GM12864 (cell line): ENCODE measurements around the gene TEAD1.

Experiments
- DNase-seq: peaks from one replicate; pipeline ENCODE4 v3.0.0-alpha.2; 2011; ENCODE audit warnings: low read depth
- H3K4me3 ChIP-seq: 2 replicates; pipeline ENCODE4 v1.5.1; 2011; ENCODE audit warnings: mild to moderate bottlenecking, low read depth, low read length, control low read depth
- TF ChIP-seq, protein P1 (sequence below): IDR thresholded peaks from 2 replicates; pipeline ENCODE4 v1.5.1; 2011; ENCODE audit warnings: low read depth, mild to moderate bottlenecking, moderate library complexity, low read length, control low read depth, inconsistent platforms; ENCODE audit errors: missing control alignments

Gene TEAD1

DNA sequence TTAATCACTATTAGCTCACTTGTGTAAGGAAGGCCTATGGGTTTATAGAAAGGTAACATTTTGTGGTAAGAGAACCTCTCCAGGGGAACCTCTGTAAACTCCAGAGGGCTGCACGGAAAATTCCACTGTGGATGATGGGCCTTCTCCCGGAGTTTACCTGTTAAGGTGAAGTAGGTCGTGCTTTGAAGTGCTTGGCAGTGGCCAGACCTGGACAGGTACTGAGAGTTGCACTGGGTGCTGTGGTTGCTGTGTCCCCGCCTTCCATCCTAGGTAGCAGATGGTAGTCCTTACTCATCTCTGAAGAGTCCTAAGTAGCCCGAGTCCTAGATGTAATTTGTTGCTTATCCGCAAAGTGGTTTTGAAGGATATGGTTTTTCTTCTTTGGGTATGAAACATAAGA lies 133.4 kb downstream of the TEAD1 start:
- no peak overlapping the region for H3K4me3 ChIP-seq

DNA sequence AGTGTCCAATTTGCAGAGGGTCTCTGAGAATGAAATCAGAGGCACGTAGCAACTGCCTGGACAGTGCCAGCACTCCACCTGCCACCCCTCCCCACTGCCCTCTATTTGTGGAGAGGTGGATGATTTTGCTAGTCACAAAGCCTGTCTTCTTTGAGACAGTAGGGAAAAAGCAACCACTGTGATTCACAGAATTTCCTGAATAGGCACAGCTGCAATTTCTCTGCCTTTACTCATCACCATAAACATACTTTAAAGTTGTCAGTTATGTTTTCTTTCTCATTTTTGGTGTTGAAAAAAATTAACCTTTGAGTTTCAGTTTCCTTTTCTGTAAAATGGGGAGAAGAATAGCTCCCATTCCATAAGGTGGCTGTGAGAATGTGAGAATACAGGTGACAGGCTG lies 134.3 kb downstream of the TEAD1 start:
- peak overlapping the region; percentile 1 for H3K4me3 ChIP-seq
- TF ChIP-seq, protein P1, sequence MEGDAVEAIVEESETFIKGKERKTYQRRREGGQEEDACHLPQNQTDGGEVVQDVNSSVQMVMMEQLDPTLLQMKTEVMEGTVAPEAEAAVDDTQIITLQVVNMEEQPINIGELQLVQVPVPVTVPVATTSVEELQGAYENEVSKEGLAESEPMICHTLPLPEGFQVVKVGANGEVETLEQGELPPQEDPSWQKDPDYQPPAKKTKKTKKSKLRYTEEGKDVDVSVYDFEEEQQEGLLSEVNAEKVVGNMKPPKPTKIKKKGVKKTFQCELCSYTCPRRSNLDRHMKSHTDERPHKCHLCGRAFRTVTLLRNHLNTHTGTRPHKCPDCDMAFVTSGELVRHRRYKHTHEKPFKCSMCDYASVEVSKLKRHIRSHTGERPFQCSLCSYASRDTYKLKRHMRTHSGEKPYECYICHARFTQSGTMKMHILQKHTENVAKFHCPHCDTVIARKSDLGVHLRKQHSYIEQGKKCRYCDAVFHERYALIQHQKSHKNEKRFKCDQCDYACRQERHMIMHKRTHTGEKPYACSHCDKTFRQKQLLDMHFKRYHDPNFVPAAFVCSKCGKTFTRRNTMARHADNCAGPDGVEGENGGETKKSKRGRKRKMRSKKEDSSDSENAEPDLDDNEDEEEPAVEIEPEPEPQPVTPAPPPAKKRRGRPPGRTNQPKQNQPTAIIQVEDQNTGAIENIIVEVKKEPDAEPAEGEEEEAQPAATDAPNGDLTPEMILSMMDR = no peak
- DNase-seq = no peak

More for the DNA sequence above, 133.4 kb downstream of the TEAD1 start:
- DNase-seq = no peak
- TF ChIP-seq, protein P1 = no peak

DNA sequence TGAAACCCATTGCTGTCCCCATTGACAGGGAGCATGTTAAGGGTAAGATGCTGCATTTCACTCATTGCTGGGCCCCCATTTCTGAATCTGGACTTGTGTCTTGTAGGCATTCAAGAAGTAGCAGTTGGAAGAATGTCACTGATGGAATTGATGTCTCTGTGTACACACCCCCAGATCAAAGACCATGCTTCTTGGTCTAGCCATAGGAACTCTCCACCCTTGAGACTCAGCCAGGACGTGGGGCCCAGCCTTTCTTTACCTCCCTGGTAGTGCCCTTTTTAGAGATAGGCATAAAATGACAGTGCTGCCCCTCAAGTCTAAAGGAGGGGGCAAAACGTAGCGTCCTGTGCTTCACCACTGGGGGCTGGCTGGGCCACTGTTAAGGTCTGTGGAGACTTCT lies 135.1 kb downstream of the TEAD1 start:
- no peak for DNase-seq
- TF ChIP-seq, protein P1 = no peak
- H3K4me3 ChIP-seq = no peak overlapping the region

DNA sequence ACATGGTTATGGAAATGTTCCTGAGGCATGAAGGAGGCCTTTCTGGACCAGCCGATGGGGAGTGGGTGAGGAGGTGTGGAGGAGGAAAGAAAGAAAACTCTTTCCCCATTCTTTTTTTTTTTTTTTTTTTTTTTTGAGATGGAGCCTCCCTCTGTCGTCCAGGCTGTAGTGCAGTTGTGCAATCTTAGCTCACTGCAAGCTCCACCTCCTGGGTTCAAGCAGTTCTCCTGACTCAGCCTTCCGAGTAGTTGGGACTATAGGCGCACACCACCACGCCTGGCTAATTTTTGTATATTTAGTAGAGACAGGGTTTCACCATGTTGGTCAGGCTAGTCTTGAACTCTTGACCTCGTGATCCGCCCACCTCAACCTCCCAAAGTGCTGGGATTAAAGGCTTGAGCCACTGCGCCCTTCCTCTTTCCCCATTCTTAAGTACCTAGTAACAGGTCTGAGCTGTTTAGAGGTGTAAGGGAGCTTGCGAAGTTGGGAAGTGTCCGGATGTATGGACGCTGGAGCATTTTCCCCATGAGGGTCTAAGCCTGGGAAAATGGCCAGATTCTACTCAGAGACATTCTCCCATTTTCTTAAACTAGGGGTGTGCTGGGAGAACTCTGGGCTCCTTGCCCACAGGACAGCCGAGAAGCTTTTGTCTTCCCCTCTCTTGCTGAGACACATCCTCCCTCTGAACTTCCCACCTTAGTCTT lies 135.8 kb downstream of the TEAD1 start:
- DNase-seq = no peak
- TF ChIP-seq, protein P1 = no peak
- no peak overlapping the region for H3K4me3 ChIP-seq

DNA sequence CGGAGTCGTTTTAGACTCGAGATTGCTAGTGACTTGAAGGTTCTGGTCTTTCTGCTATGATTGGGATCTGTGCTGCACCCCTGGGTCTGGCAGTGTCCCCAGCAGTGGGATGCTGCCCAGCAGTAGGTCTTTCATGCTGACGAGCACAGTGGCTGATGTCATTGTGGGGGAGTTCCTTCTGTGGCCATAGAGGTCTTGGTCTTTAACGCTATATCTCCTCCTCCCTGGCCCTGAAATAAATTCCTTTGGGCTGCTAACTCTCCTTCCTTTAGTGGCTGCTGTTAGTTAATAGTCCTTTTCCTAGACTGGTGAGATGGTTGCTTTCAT lies 136.3 kb downstream of the TEAD1 start:
- TF ChIP-seq, protein P1 = no peak
- no peak overlapping the region for H3K4me3 ChIP-seq
- no peak for DNase-seq

DNA sequence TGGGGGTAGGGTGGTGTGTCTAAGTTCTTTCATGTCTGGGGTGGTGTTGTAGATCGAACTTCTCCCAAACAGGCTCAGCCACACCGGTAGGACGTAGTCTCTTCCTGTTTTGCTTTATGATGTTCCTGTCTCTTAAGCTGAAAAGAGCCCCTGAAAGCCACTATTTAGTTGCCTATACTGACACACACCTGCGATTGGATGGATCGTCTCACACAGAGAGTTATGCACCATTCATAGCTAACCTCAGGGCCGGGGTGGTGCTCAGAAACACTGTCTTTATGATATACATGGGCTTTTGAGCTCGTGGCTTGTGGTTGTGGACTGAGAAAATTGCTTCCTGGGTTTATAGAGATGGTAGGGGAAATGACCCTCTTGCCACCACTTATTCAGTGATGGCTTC lies 137.6 kb downstream of the TEAD1 start:
- H3K4me3 ChIP-seq = no peak overlapping the region
- DNase-seq = peak; percentile 27
- TF ChIP-seq, protein P1 = no peak

DNA sequence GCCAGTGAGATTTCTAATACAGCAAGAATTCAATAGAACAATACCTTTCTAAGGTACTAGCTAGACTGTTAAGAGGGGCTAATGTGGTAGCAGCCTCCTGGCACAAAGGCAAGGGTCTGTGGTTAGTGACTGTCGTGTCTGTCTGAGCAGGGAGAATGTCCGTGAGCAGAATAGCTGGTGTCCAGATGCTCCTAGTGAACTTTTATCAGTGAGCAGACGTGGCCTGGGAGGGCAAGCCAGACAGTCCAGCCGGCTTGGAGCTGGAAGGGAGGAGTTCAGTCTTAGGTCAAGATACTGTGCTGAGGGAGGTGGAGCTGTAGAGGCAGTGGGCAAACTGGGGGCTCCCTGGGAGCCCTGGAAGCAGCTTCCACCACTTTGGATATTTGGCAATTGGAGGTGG lies 138.6 kb downstream of the TEAD1 start:
- no peak overlapping the region for H3K4me3 ChIP-seq
- no peak for DNase-seq
- TF ChIP-seq, protein P1 = no peak
